NCI-H1417 treated with DMSO at 0.1 percent for 48 hours (cell line): Measurements from ENCODE around the gene KCNH6.

ENCODE experiments used
- DNase-seq: peaks from one replicate; lab custom pipeline; 2025; lab: John Stamatoyannopoulos, UW

KCNH6 gene

DNA sequence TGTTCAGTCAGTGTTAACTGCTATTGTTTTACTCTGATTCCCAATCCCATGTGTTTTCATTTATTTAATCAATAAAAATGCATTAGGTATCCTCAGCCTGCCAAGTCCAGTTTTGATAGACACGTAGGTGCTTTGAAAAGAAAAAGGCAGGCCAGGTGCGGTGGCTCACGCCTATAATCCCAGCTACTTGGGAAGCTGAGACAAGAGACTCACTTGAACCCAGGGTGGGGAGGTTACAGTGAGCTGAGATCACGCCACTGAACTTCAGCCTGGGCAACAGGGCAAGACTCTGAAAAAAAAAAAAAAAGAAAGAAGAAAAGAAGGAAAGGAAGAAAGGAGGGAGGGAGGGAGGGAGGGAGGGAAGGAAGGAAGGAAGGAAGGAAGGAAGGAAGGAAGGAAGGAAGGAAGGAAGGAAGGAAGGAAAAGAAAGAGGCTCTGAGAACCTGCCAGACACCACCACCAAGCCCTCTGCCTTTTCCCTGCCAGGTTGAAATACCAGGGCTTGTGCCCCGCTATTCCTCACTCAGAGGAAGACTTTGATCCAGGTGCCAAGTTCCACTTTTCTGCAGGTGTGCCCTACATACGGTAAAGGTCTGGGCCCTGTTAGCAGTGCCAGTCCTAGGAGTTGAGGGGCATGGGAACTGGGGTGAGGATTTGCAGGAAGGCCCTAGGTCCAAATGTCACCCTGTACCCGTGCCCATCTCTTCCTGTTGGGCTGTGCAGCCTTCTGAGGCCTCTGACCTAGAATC is 10.1 kb upstream of the KCNH6 start:
- no peak for DNase-seq

DNA sequence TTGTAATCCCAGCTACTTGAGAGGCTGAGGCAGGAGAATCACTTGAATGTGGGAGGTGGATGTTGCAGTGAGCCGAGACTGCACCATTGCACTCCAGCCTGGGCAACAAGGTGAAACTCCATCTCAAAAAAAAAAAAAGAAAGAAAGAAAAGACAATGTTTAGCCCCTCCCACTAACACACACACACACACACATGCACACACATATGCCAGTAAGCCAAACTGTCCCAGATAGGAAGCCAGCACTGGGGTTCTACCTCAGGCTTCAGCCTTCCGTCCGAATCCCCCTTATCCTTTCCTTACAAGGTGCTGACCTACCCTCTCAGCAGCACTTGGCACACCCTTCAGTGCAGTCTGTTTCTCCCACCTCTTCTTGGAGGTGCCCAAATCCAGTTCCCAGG is 8.7 kb upstream of the KCNH6 start:
- no peak for DNase-seq

DNA sequence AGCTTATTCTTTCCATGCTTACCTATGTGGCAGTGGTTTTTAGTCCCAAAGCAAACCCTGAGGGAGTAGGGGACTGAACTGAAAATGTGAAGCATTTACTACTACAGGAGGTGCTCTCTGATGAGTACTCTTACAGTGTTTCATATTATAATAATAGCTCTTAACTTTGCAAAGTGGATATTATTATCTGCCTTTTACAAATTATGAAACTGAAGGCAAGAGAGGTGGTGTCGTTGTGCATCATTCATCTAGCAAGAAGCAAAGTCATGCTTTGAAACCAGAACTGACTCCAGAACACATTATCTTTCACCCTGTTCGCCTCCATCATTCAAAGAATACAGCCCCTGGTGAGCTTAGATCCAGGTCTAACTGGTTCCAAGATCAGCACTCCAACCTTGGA is 8.2 kb upstream of the KCNH6 start:
- DNase-seq, result no peak

DNA sequence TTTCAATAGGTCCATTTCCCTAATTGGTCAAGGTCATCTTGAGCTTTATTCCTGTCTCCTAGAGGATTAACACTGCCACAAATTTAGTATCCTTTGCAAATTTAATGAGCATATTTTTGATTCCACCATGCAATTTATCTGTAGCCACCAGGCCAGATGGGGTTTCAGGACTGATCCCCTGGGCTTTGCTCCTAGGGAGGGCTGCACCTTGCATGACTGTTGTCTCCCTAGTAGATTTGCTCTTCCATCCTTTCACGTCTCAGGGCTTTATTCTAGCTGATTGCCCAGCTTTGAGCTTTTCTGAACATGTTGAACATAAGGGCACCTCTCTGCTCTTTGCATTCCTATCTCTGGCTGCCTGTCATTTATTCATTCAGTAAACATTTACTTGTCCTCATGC is 7.7 kb upstream of the KCNH6 start:
- no peak for DNase-seq

DNA sequence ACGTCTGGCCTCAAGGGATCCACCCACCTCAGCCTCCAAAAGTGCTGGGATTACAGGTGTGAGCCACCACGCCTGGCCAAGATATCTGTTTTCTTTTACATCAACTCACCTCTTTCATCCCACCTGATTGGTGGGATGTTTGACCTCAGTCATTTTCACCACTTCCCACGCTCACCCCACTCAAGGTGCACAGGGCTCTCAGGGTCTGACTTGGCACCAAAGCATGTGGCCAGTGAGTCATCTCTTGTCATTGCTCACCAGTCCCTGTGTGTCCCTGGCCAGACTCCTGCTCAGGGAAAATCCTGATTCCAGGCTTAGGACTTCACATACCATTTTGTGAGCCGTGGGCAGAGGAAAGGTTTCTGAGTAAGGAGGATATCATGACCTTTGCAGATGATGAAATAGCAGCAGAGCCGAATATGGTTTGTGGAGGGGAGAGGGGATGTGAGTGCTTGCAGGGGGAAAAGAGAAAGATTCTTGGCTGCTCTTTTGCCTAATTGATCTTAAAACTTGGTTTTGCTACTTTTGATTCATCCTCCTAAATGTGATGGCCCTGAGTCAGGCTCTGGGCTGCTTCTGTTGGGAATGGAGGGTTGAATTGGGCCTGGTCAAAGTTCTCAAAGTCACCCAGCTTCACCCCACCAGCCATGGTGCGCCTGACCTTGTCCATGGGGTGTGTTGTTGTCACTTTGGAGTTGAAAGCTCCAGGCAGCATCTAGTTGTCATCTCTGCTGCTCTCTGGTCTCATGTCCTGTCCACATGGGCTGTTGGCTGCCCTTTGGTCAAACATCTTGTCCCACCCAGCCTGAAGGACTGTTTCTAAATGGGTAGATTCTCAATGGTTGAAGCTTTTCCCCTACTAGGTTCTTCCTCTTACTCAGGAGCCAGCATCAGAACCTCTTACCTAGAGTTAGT is 6.0 kb upstream of the KCNH6 start:
- no peak for DNase-seq

DNA sequence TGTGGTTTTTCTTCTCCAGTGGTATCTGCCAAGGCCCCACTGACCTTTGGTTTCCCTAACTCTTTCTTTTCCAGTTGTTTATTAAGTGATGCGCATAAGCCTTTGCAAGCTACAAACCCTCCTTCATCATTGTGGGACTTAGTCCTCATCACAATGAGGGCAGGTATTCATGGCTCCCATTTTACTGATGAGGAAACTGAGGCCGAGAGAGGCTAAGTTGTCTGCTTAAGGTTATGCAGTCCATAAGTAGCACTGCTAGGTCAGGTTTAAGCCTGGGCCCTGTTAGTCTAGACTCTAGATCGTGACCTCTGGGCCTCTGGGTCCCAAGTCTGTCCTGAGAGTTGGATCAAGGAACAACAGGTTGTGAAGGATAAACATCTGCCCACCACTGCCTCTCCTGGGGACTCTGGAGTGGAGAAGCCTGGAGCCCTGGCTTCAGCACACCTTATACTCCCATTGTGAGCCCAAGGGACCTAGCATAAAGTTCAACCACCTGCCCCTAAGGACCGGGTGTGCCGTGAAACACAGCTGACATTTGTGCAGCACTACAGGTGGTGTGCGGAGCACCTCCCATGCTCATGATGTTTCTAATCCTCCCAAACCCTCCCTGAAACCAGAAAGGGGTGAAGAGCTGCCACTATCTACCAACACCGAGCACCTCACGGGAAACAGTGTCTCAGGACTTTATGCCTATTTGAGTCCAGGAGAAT is 5.2 kb upstream of the KCNH6 start:
- DNase-seq, result no peak

DNA sequence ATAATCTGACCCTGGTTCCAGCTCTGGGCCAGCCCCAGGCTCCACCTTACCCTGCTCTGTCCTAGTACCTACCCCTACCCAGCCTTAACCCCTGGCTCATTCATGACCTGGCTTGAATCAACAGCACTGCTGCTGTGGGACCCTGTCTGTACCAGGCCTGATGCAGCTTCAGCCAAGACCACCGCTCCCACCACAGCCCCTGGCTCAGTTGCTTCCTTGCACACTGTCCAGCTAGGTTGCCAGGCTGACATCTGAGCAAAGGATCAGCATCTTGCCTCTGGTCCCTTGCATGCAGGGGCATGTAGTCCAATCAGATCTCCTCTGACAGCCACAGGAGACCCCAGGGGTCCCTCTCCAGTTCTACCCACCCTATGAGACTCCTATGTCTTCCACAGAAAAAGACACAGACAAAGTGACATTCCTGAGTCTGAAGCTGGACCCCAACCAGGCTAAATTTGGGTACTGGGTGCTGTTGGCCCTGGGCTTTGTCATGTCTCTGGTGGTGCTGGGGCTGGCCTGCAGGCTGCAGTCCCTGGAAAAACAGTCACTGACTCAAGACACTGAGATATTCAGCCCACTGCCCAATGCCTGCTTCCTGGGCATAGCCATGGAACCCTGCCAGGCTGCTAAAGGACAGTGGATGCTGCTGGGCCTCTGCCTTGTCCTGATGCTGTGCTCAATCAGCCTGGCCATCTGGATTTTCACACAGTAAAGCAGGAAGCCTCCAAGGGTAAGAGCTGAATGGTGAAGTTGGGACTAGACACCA is 3.9 kb upstream of the KCNH6 start:
- DNase-seq, result no peak

DNA sequence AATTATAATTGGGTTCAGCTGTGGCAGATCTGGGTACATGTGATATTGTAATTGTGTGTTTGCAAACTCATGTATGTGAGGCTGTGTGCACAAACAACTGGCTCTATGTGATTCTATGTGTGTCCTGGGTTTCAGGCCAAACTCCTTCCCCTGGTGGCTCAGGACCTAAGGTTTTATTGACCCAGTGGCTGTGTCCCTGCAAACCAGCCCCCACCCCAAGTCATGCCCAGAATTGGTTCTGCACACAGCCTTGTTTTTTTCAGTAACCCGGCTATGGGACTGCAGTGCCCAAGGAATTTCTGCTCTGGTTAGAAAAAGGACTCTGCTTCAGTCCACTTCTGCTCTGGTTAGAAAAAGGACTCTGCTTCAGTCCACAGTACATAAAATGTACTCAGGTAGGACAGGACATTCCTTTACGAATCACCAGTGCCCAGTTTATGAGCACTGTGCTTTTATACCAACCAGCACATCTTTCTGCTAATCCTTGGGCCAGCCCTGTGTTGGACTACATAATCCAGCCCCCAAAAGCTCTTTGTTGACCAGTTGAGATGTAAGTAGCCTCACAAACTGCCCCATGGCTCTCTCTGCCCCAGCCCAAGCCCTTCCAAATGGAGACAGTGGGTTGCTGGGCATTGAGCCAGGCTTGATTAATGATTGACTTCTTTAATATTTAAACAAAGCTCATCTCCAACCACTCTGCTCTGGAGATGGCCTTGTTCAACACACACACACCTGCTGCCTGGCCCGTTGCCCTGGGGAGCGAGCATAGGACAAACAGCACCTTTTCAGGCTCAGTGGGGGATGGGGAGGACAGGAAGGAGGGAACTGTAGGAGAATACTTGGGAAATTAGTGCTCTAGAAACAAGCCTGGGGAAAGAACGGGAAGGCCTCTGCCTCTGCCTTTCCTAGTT is 2.9 kb upstream of the KCNH6 start:
- DNase-seq, result peak; percentile 26

DNA sequence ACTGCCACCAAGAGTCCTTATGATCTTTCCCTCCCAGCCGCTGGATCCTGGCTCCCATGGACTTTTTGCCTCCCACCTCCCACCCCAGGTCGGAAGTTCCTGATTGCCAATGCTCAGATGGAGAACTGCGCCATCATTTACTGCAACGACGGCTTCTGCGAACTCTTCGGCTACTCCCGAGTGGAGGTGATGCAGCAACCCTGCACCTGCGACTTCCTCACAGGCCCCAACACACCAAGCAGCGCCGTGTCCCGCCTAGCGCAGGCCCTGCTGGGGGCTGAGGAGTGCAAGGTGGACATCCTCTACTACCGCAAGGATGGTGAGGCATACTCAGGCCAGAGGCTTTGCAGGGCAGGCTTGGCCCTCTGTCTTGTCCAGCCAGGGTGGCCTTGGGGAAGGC is 893 bp downstream of the KCNH6 start:
- no peak for DNase-seq

DNA sequence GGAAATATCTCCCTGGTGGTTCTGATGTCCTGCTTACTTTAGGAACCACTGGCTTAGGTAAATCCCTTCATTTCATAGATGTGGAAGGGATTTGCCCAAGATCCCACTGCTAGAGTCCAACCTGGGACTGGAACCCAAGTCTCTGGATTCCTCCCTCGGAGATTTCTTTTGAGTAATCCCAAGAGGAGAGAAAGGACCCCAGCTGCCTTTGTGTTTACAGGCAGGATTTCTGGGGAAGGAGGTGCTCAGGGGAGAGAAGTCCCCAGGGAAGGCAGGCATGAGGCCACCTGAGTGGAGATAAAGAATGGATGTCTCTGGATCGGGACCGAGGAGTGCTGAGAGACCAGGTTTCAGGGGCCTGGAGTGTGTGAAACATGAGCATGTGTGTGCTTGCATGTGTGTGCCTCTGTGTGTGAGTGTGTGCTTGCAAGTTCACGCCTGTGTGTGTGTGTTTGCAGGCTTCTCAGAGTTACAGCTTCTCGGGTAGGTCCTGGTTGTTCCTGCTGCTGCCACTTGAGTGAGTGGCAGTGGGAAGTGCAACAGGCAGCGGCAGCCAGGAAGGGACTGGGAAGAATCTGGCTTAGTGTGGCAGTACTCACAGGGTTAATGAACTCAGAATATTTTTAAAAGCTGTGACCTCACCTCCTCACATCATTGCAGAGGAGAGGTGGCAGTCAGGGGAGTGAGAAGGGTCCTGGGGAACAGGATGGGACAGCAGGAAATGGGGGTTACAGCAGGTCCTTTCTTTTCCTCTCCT is 2.2 kb downstream of the KCNH6 start:
- DNase-seq, result no peak

DNA sequence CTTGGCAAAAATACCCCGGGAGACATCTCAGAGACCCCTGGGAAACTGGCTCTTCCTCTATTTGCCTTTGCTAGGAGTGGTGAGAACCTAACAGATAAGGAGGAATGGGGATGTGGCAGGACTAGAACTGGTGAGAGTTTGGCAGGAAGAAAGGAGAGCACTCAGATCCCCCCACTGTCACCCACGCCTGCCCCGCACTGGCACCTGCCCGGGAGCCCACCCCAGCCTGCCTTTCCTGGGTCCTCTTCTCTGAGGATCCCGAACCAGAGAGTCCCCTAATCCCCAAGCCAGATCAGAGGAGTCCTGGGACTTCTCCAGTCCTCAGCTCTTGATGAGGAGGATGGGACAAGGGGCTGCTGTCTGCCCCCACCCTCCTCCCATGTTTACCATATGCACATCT is 3.7 kb downstream of the KCNH6 start:
- no peak for DNase-seq

DNA sequence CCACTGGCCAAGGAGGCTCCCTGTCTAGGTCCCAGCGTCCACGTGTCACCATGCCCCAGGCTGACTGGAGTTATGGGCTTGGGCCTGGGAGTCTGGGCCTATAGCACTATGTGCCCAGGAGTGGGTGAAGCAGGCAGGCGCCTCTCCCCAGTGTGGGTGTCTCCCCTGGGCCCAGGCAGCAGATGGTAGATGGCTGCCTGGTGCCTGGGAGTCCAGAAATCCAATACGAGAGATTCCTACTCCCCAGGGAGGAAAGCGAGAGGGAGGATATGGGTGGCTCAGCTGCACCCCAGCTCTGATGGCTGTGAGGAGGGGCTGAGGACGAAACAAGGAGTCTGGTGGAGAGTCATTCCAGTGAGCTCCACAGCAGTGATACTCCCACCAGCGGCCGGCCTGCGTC is 5.0 kb downstream of the KCNH6 start:
- no peak for DNase-seq

DNA sequence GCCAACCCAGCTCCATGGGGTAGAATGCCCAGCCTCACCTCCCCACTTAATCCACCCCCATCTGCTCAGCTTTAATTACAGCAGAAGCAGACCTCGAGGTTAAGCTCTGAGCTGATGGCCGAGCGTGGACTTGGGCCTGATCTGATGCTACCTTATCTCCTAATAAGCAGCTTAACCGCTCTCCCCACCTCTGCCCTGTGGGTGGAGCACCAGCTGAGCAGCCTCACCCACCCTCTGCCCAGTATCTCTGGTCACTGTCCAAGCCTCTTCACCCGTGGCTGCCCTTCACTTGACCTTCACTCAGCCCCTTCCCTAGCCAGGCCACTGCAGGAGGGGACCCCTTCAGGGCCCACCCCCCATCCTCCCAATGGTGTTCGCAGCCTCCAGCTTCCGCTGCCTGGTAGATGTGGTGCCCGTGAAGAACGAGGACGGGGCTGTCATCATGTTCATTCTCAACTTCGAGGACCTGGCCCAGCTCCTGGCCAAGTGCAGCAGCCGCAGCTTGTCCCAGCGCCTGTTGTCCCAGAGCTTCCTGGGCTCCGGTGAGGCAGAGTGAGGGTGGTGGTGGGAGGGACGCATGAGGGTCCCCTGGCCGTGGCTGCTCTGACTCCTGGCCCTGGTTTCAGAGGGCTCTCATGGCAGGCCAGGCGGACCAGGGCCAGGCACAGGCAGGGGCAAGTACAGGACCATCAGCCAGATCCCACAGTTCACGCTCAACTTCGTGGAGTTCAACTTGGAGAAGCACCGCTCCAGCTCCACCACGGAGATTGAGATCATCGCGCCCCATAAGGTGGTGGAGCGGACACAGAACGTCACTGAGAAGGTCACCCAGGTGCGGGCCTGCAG is 6.8 kb downstream of the KCNH6 start:
- no peak for DNase-seq

DNA sequence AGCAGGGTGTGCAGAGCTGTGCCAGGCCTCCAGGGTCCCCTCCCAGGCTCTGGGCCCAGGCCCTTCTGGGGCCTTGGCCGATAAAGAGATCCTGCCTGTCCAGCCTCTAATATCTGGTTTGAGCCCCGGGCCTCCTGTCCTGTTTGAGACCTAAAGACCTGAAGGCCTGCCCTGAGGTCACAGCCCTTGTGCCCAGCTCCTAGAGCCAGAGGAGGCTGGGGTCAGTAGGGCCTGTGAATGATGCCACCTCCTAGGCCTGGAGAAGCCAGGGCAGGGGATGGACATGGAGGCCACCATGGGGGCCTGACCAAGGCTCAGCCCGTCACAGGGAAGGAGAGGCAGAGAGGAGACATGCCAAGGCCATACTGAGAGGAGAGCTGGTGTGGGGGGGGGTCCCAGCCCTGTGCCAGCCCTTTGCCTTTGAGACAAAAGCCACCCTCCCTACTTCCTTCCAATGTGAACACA is 7.4 kb downstream of the KCNH6 start:
- DNase-seq, result no peak

DNA sequence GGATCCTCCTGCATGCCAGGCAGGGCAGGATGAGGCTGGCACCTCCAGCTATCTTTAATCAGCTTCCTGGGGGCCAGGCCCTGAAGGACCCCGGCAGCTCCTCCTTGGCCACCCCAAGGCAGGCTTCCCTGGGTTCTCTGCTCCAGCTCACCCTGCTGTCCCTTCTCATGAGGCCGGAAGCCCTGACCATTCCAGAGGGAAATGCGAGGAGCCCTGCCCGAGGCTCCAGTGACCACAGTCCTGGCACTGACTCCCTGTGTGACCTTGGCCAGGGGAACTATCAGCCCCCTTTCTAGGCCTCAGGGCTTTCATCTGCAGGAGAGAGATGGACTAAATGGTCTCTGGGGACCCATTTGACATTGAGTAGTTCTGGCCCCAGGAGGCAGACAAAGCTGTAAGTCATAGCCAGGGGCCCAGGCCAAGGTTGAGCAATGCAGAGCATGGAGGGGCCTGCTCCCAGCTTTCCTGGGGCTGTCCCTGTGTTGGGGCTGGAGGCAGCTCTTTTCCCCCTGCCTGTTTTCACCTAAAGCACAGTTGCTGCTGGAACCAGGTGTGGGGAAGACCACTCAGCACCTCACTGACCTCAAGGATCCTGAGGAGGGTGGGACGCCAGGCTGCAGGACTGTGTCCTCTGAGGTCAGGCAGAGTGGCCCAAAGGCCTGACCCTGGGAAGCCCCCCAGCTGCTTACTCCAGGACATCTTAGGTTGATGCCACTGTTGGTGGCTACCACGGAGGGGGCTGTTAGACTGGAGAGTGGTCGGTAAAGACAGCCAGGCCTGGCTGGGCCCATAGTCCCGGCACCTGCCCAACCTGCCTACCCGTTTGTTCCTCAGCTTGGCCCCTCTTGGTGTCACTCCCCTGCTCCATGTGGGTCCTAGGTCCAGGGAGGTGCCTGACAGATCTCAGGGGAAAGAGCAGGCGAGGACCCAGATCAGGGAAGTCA is 8.1 kb downstream of the KCNH6 start:
- DNase-seq, result no peak

DNA sequence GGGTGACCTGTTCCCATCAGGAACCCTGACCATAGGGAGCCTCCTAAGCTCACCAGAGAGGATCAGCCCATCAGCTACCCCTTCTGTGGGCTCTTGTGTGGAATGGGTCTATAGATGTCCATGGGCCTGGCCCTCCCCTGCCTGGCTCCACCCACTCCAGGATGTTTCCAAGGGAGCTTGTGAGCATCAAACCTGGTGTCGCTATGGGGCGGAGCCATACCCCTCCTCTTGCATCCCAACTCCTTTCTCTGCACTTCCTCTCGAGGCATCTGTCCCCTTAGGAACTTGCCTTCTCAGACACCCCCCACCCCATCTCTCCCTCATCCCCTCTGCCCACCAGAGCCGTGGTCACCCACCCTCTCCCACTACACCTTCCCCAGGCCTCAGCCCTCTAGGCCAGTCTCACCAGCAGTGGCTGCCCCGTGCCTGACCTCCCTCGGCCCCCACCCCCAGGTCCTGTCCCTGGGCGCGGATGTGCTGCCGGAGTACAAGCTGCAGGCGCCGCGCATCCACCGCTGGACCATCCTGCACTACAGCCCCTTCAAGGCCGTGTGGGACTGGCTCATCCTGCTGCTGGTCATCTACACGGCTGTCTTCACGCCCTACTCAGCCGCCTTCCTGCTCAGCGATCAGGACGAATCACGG is 10.4 kb downstream of the KCNH6 start:
- DNase-seq, result no peak

DNA sequence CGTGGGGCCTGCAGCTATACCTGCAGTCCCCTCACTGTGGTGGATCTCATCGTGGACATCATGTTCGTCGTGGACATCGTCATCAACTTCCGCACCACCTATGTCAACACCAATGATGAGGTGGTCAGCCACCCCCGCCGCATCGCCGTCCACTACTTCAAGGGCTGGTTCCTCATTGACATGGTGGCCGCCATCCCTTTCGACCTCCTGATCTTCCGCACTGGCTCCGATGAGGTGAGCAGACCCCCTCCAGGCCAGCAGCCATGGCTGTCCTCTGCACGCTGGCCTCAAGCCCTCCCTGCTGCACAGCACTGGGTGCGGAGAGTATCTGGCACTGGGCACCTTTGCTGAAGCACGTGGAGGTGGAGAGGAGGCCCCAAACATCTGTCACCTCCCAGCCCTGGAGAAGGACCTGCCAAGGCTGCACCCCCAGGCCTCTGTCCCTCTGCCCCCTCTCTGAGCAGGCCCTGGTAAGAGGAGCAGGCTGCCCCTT is 11.0 kb downstream of the KCNH6 start:
- no peak for DNase-seq
